CD14-positive monocyte (primary cell): ENCODE measurements around the gene POU2AF3. TPM values are rescaled to one million over a fixed set of nuclear protein-coding genes. Genes with fewer than 3 reads are reported as not detected.
"Not testable (repeated sequence)": the region's sequence is repeated elsewhere in the genome, so short reads cannot be mapped to it uniquely, and the experiment has no call there.

Experiments used
- DNase-seq, 3 donors: peaks; one replicate each; pipeline ENCODE4 v3.0.0-alpha.2; 2011 to 2022
- H2AFZ ChIP-seq: 2 replicates; pipeline ENCODE4 v1.6.0; 2012; ENCODE audit warnings: mild to moderate bottlenecking, low read depth, low read length, inconsistent platforms; ENCODE audit not compliant: insufficient read depth, poor library complexity, severe bottlenecking
- H3K27ac ChIP-seq, 2 donors: 1 replicate in 1 of 2; 2 replicates in 1 of 2; pipeline ENCODE4 v1.5.1; 2012 to 2013; ENCODE audit warnings: low read length in 2 of 2, control low read depth in 1 of 2, inconsistent platforms in 1 of 2, low read depth in 1 of 2, mild to moderate bottlenecking in 1 of 2
- H3K27me3 ChIP-seq, 2 donors: one replicate each; pipeline versions ENCODE4 v1.6.0 to v1.6.1; 2011 to 2013; ENCODE audit warnings: low read length in 2 of 2; ENCODE audit not compliant: control insufficient read depth in 2 of 2, insufficient read depth in 2 of 2
- H3K36me3 ChIP-seq, 2 donors: replicated peaks in 1 of 2; 1 replicate in 1 of 2; 2 replicates in 1 of 2; pipeline versions ENCODE4 v1.5.1 to v1.6.1; 2012 to 2013; ENCODE audit warnings: low read length in 2 of 2, control low read depth in 1 of 2, inconsistent platforms in 1 of 2, mild to moderate bottlenecking in 1 of 2; ENCODE audit not compliant: insufficient read depth in 2 of 2, control insufficient read depth in 1 of 2
- H3K4me1 ChIP-seq, 2 donors: 1 replicate in 1 of 2; 2 replicates in 1 of 2; pipeline versions ENCODE4 v1.5.1 to v1.6.1; 2012 to 2013; ENCODE audit warnings: low read length in 2 of 2, control low read depth in 1 of 2, inconsistent platforms in 1 of 2, mild to moderate bottlenecking in 1 of 2, moderate library complexity in 1 of 2; ENCODE audit not compliant: insufficient read depth in 2 of 2, control insufficient read depth in 1 of 2
- H3K4me2 ChIP-seq: replicated peaks from 2 replicates; pipeline ENCODE3; 2012; ENCODE audit warnings: low read length, moderate library complexity, mild to moderate bottlenecking; ENCODE audit not compliant: poor library complexity, severe bottlenecking; ENCODE audit errors: extremely low read depth
- H3K4me3 ChIP-seq, 3 experiments: fragments of 200-600 bp in 1 of 3; sonication (generic) in 1 of 3; replicated peaks in 1 of 3; 1 replicate in 2 of 3; 2 replicates in 1 of 3; pipeline ENCODE4 v1.5.1; 2011 to 2013; ENCODE audit warnings: low read length in 3 of 3, mild to moderate bottlenecking in 3 of 3, control low read depth in 2 of 3, low read depth in 2 of 3, inconsistent platforms in 1 of 3, moderate library complexity in 1 of 3
- H3K79me2 ChIP-seq: 2 replicates; pipeline ENCODE4 v1.6.0; 2012; ENCODE audit warnings: mild to moderate bottlenecking, control low read depth, inconsistent platforms, low read length, moderate library complexity; ENCODE audit not compliant: insufficient read depth
- H3K9ac ChIP-seq: 2 replicates; pipeline ENCODE4 v1.6.0; 2017; ENCODE audit warnings: low read length, mild to moderate bottlenecking; ENCODE audit not compliant: insufficient read depth, poor library complexity, severe bottlenecking
- H3K9me3 ChIP-seq, 2 donors: replicated peaks in 1 of 2; 1 replicate in 1 of 2; 2 replicates in 1 of 2; pipeline versions ENCODE4 v1.5.1 to v1.6.1; 2012 to 2013; ENCODE audit warnings: low read length in 2 of 2, control low read depth in 1 of 2; ENCODE audit not compliant: control insufficient read depth in 1 of 2, insufficient read depth in 1 of 2
- H4K20me1 ChIP-seq: 2 replicates; pipeline ENCODE4 v1.6.0; 2012; ENCODE audit warnings: mild to moderate bottlenecking, low read length, control low read depth, moderate library complexity; ENCODE audit not compliant: insufficient read depth
- H3K27ac Mint-ChIP-seq, 7 donors: one replicate each; pipeline ENCODE4 v1.8.0; 2020; ENCODE audit warnings: mild to moderate bottlenecking in 7 of 7, mixed read lengths in 7 of 7, moderate library complexity in 6 of 7, inconsistent platforms in 2 of 7
- H3K27me3 Mint-ChIP-seq, 3 donors: one replicate each; pipeline ENCODE4 v1.8.0; 2021 to 2022; ENCODE audit warnings: low read depth in 3 of 3, mild to moderate bottlenecking in 3 of 3, mixed read lengths in 3 of 3, moderate library complexity in 3 of 3, inconsistent platforms in 1 of 3
- H3K36me3 Mint-ChIP-seq, 2 donors: one replicate each; pipeline ENCODE4 v1.8.0; 2020; ENCODE audit warnings: mixed read lengths in 2 of 2, inconsistent platforms in 1 of 2, mild to moderate bottlenecking in 1 of 2
- H3K4me1 Mint-ChIP-seq: one replicate; pipeline ENCODE4 v1.8.0; 2020; ENCODE audit warnings: mild to moderate bottlenecking, mixed read lengths
- H3K4me3 Mint-ChIP-seq, 2 donors: one replicate each; pipeline ENCODE4 v1.8.0; 2020; ENCODE audit warnings: mild to moderate bottlenecking in 2 of 2, mixed read lengths in 2 of 2, moderate library complexity in 1 of 2
- H3K9me3 Mint-ChIP-seq, 7 donors: one replicate each; pipeline ENCODE4 v1.8.0; 2020 to 2022; ENCODE audit warnings: mixed read lengths in 7 of 7, mild to moderate bottlenecking in 6 of 7, moderate library complexity in 6 of 7, inconsistent platforms in 2 of 7
- CTCF ChIP-seq: fragments of 200-600 bp; IDR thresholded peaks from one replicate; pipeline ENCODE4 v1.8.0; 2022; ENCODE audit warnings: antibody characterized with exemption, mild to moderate bottlenecking
- WGBS: methylation state at CpG from one replicate; pipeline ENCODE4 v1.1.5; 2013; ENCODE audit warnings: missing lambda C conversion rate; ENCODE audit not compliant: insufficient coverage; 5-methylcytosine and 5-hydroxymethylcytosine counted together
- intact Hi-C, 2 donors: fragments of 100-400 bp; cut with micrococcal nuclease; formaldehyde crosslinking; loops; one replicate each; pipeline versions ENCODE4 v1.15.0 to v1.15.1; 2023
- polyA plus RNA-seq, 3 donors: library from polyadenylated mRNA; depleted of rRNA in 1 of 3; unstranded in 2 of 3; stranded (reverse) in 1 of 3; fragments of 300-500 nt in 2 of 3; fragments of >200 nt in 1 of 3; fragmentation: Illumina TruSeq in 2 of 3; gene quantifications; 1 replicate in 2 of 3; 2 replicates in 1 of 3; pipeline ENCODE4 v1.2.3, GENCODE V29; 2012 to 2021

Gene POU2AF3
- polyA plus RNA-seq, 3 donors: not detected

DNA sequence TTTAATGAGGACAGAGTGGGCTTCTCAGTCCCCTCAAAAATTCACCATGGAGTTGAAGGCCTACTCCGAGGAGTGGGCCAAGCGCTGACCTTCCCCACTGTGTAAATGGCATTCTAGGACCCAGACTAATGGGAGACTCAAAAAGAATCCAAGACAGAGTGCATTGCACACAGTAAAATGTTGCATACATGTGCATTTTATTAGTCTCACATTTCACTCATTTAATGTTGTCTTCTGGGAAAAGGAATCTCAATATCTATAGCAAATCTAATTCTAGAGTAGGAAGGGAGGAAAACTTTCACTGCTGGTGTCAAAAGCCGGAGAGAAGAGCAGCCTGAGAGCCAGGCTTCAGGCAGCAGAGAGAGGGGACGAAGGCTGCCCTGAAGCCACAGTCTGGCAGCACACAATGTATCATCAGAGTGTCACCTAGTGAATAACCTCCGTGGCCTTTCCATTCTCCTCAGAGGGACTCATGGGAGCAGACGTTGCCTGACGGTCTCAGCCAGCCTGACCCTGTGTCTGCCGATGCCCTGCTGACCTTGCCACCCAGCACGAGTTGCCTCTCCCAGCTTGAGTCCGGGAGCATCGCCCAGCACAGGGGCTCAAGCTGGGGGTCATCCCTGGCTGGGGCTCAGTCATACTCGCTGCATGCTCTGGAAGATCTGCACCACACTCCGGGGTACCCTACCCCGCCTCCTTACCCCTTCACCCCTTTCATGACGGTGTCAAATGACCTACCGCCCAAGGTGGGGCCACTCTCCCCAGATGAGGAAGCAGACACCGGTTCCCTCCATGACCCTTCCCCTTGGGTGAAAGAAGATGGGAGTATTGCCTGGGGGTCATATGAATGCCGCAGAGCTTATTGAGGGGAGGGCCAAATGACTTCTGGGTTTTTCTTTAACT is 12.9 kb upstream of the POU2AF3 start:
- Histone ChIP-seq H3K27ac (no peak overlapping the region), H3K79me2 (no peaks in the 10 kb centered on the region), H3K4me1 (no peaks in the 10 kb centered on the region), H2AFZ (no peak overlapping the region), H3K4me3 (no peak overlapping the region), H3K9ac (no peak overlapping the region), H4K20me1 (no peaks in the 10 kb centered on the region), H3K9me3 (no peaks in the 10 kb centered on the region), H3K4me2 (no peak overlapping the region), H3K27me3 (no peaks in the 10 kb centered on the region), H3K36me3 (no peaks in the 10 kb centered on the region)
- peak overlapping the region in 1 of 7 donors; percentile 16 for H3K27ac Mint-ChIP-seq
- H3K9me3 Mint-ChIP-seq: no peaks in the 10 kb centered on the region
- H3K27me3 Mint-ChIP-seq: peaks cover 0 to 6% (median 4%) of the 10 kb centered on the region in 3 donors
- no peak overlapping the region for H3K4me3 Mint-ChIP-seq
- 93% methylated on average over 12 of the region's 18 CpGs for WGBS
- DNase-seq: no peak
- H3K36me3 Mint-ChIP-seq: no peaks in the 10 kb centered on the region
- intact Hi-C loops: no loop called here
- peaks cover 5% of the 10 kb centered on the region for H3K4me1 Mint-ChIP-seq
- TF ChIP-seq CTCF: no peak

- Histone ChIP-seq H3K79me2 (no peaks in the 10 kb centered on the region), H4K20me1 (no peaks in the 10 kb centered on the region), H3K27ac (no peak overlapping the region), H3K27me3 (no peaks in the 10 kb centered on the region), H3K9ac (no peak overlapping the region), H3K9me3 (no peaks in the 10 kb centered on the region), H3K4me1 (no peaks in the 10 kb centered on the region), H3K36me3 (no peaks in the 10 kb centered on the region), H3K4me2 (no peak overlapping the region), H2AFZ (no peak overlapping the region), H3K4me3 (no peak overlapping the region)
- H3K4me1 Mint-ChIP-seq: no peaks in the 10 kb centered on the region
- DNase-seq: no peak
- TF ChIP-seq CTCF: no peak
- 100% methylated on average over 4 of the region's 5 CpGs for WGBS
- intact Hi-C loops: no loop called here
- H3K36me3 Mint-ChIP-seq: no peaks in the 10 kb centered on the region
- peaks cover 3 to 4% (median 3%) of the 10 kb centered on the region in 3 donors for H3K27me3 Mint-ChIP-seq
- no peaks in the 10 kb centered on the region for H3K9me3 Mint-ChIP-seq
- no peak overlapping the region for H3K4me3 Mint-ChIP-seq
- H3K27ac Mint-ChIP-seq: no peak overlapping the region
Measured at GRCh38 chr11:111291764-111292163, 6.6 kb upstream of the POU2AF3 start.

GRCh38 chr11:111292408-111292807 is 5.9 kb upstream of the POU2AF3 start:
- no CpG with 5 or more reads among the region's 1 CpG for WGBS
- H3K79me2 ChIP-seq, H3K4me1 ChIP-seq, H2AFZ ChIP-seq, H3K9me3 Mint-ChIP-seq, H3K9ac ChIP-seq, H3K4me3 Mint-ChIP-seq, H3K27me3 ChIP-seq, H3K27ac Mint-ChIP-seq, H3K27me3 Mint-ChIP-seq, H3K4me3 ChIP-seq, H3K4me2 ChIP-seq, H3K9me3 ChIP-seq, intact Hi-C loops, H3K4me1 Mint-ChIP-seq, H3K36me3 Mint-ChIP-seq, H4K20me1 ChIP-seq, H3K27ac ChIP-seq, DNase-seq, H3K36me3 ChIP-seq: not testable (repeated sequence)
